ENCODE data around the gene CHEK1. TPM values are rescaled to one million over a fixed set of nuclear protein-coding genes. Genes with fewer than 3 reads are reported as not detected.
"Not testable (repeated sequence)": the region's sequence is repeated elsewhere in the genome, so short reads cannot be mapped to it uniquely, and the experiment has no call there.

CHEK1 gene
- total RNA-seq, 6 experiments from 2014 or later: 23.8 to 43.6 (median 39.7) TPM

GRCh38 chr11:125690006-125690405 lies 65.0 kb downstream of the CHEK1 start:
- no peak for TF ChIP-seq CTCF (IDR thresholded peaks at IDR 0.05)
- Mint-ChIP-seq H3K36me3 (ENCODE audit: low read depth) (no peaks in the 10 kb centered on the region; the same call in 1 of the 2 replicates), H3K4me1 (ENCODE audit: low read depth) (no peaks in the 10 kb centered on the region), H3K4me3 (no peak overlapping the region), H3K27ac (no peak overlapping the region), H3K27me3 (ENCODE audit: insufficient read depth) (no peaks in the 10 kb centered on the region; the same call in none of the 2 replicates), H3K9me3 (no peaks in the 10 kb centered on the region)
- no peak for DNase-seq

DNA sequence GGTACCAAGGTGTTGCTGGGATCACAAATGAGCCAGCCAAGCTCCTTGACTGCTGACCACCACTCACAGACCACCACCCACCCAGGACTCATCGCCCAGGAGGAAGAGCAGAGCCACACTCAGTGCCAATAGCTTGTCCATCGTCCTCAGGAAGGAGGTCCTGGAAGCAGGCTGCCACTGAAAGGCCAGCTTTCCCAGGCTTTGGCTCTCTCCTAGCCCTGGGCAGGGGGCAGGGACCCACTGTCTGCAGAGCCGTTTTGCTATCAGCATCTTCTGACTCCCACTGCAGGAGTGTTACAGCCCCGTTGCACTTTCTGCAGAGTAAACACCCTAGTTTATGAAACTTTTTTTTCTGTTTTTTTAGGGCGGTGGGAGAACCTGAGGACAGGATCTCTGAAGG lies 67.9 kb downstream of the CHEK1 start:
- H3K36me3 Mint-ChIP-seq (ENCODE audit: low read depth): no peaks in the 10 kb centered on the region
- no peaks in the 10 kb centered on the region for H3K4me1 Mint-ChIP-seq (ENCODE audit: low read depth)
- no peak for DNase-seq
- no peak for TF ChIP-seq CTCF (IDR thresholded peaks at IDR 0.05)
- H3K4me3 Mint-ChIP-seq: no peak overlapping the region
- H3K27me3 Mint-ChIP-seq (ENCODE audit: insufficient read depth): peaks cover 8% of the 10 kb centered on the region
- no peak overlapping the region for H3K27ac Mint-ChIP-seq
- no peaks in the 10 kb centered on the region for H3K9me3 Mint-ChIP-seq

DNA sequence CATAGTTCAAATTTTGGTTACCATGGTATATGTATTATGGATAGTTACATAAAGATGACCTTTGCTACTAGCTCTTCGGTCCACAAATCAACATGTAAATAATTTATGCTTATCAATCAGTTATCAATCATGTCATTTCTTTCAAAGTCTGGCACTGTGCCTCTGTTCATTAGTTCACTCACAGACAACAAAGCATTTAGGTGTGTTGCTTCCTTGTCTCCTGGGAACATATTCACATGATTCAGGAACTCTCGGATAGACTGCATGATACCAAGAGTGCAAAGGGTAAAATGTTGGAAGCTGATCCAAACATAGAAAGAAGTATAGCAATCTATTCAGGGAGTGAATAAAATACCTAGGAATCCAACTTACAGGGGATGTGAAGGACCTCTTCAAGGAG lies 70.0 kb downstream of the CHEK1 start:
- Mint-ChIP-seq H3K27ac (no peak overlapping the region), H3K36me3 (ENCODE audit: low read depth) (no peaks in the 10 kb centered on the region), H3K27me3 (ENCODE audit: insufficient read depth) (peaks cover 10% of the 10 kb centered on the region), H3K9me3 (no peaks in the 10 kb centered on the region), H3K4me1 (ENCODE audit: low read depth) (no peaks in the 10 kb centered on the region), H3K4me3 (no peak overlapping the region)
- DNase-seq: no peak
- TF ChIP-seq CTCF (IDR thresholded peaks at IDR 0.05): no peak

DNA sequence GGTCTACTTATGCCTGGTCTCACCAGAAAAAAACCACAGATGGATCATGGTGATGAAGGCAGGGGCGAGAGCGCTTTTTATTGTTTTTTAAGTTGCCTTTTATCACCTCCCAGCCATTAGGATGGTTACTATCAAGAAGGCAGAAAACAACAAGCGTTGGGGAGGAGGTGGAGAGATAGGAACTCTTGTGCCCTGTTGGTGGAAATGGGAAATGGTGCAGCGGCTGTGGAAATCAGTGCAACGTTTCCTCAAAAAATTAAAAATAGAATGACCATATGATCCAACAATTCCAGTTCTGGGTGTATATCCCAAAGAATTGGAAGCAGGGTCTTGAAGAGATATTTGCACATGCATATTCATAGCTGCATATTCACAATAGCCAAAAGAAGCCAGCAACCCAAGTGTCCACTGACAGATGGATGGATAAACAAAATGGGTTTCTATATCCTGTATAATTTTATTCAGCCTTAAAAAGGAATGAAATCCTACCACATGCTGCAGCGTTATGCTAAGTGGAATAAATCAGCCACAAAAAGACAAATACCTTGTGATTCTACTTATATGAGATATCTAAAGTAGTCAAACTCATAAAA lies 76.2 kb downstream of the CHEK1 start:
- Mint-ChIP-seq H3K36me3 (ENCODE audit: low read depth) (no peaks in the 10 kb centered on the region), H3K4me3 (no peak overlapping the region), H3K4me1 (ENCODE audit: low read depth) (no peaks in the 10 kb centered on the region), H3K9me3 (no peaks in the 10 kb centered on the region), H3K27me3 (ENCODE audit: insufficient read depth) (peaks cover 15% of the 10 kb centered on the region), H3K27ac (no peak overlapping the region)
- TF ChIP-seq CTCF (IDR thresholded peaks at IDR 0.05): no peak
- no peak for DNase-seq

- DNase-seq: no peak
- Mint-ChIP-seq H3K4me3 (no peak overlapping the region), H3K4me1 (ENCODE audit: low read depth) (no peaks in the 10 kb centered on the region), H3K36me3 (ENCODE audit: low read depth) (no peaks in the 10 kb centered on the region), H3K27me3 (ENCODE audit: insufficient read depth) (peaks cover 11% of the 10 kb centered on the region), H3K27ac (no peak overlapping the region), H3K9me3 (no peaks in the 10 kb centered on the region)
- TF ChIP-seq CTCF (IDR thresholded peaks at IDR 0.05): no peak
Observed at GRCh38 chr11:125701858-125702621, 77.1 kb downstream of the CHEK1 start.

DNA sequence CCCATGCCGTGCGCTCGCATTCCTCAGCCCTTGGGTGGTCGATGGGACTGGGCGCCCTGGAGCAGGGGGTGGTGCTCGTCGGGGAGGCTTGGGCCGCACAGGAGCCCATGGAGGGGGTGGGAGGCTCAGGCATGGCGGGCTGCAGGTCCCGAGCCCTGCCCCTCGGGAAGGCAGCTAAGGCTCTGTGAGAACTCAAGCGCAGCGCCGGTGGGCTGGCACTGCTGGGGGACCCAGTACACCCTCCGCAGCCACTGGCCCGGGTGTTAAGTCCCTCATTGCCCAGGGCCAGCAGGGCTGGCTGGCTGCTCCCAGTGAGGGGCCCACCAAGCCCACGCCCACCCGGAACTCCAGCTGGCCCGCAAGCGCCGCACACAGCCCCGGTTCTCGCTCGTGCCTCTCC lies 79.7 kb downstream of the CHEK1 start:
- not testable (repeated sequence) for DNase-seq; H3K4me1 Mint-ChIP-seq (ENCODE audit: low read depth); H3K27ac Mint-ChIP-seq; H3K4me3 Mint-ChIP-seq; H3K9me3 Mint-ChIP-seq; H3K36me3 Mint-ChIP-seq (ENCODE audit: low read depth)
- peaks cover 11% of the 10 kb centered on the region; the same call in 1 of the 2 replicates for H3K27me3 Mint-ChIP-seq (ENCODE audit: insufficient read depth)

All from HFFc6 (cell line).